Measurements from ENCODE around the gene ZNF593.

Gene ZNF593

DNA sequence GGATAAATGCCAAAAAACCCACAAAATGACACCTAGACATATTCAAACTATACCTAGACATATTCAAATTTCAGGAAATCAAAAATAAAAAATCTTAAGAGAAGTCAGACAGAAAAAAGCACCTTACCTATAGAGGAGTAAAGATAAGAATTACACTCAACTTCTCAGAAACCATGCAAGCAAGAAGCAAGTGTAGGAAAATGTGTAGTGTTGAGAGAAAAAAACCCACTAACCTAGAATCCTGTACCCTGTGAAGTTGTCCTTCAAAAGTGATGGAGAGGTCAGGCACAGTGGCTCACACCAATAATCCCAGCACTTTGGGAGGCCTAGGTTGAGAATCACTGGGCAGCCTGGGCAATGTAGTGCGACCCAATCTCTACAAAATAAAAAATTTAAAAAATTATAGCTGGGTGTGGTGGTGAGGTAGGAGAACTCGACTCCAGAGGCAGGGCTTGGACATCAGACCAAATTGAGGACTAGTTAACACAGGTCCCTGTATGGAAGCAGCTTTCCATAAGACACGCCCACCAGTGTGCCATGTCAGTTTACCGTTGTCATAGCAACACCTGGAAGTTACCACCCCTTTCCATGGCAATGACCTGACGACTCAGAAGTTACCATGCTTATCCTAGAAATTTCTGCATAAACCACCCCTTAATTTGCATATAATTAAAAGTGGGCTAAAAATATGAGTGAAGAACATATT lies 37.4 kb upstream of the ZNF593 start:
- TF ChIP-seq GATA1 (IDR thresholded peaks at IDR 0.05; ENCODE audit: low read depth, low read length): no peak
- no peak for TF ChIP-seq POLR2A (IDR thresholded peaks at IDR 0.05; ENCODE audit: low read length)
- DNase-seq: peak in 1 of 2 experiments; percentile 36

DNA sequence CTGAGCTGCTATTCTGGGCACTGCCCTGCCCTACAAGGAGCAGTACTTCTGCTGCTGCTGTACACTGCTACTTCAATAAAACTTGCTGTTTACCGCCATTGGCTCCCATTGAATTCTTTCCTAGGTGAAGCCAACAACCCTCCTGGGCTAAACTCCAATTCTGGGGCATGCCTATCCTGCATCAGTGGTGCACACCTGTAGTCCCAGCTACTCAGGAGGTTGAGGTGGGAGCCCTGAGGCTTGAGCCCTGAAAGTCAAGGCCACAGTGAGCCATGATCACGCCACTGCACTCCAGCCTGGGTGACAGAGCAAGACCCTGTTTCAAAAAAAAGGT lies 36.9 kb upstream of the ZNF593 start:
- DNase-seq: no peak

DNA sequence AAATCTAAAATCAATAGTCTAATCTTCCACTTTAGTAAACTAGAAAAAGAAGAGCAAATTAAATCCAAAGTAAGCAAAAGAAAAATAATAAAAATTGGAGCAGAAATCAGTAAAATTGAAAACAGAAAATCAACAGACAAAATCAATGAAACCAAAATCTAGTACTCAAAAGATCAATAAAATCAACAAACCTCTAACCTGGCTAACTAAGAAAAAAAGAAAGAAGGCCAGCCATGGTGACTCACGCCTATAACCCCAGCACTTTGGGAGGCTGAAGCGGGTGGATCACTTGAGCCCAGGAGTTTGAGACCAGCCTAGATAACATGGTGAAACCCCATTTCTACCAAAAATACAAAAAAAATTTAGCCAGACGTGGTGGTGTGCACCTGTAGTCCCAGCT lies 35.2 kb upstream of the ZNF593 start:
- no peak for DNase-seq
- TF ChIP-seq POLR2A (IDR thresholded peaks at IDR 0.05; ENCODE audit: low read length) (no peak), GATA1 (IDR thresholded peaks at IDR 0.05; ENCODE audit: low read depth, low read length) (no peak)

More for the DNA sequence above, 36.9 kb upstream of the ZNF593 start:
- TF ChIP-seq GATA1 (IDR thresholded peaks at IDR 0.05; ENCODE audit: low read depth, low read length) (no peak), POLR2A (IDR thresholded peaks at IDR 0.05; ENCODE audit: low read length) (no peak)

DNA sequence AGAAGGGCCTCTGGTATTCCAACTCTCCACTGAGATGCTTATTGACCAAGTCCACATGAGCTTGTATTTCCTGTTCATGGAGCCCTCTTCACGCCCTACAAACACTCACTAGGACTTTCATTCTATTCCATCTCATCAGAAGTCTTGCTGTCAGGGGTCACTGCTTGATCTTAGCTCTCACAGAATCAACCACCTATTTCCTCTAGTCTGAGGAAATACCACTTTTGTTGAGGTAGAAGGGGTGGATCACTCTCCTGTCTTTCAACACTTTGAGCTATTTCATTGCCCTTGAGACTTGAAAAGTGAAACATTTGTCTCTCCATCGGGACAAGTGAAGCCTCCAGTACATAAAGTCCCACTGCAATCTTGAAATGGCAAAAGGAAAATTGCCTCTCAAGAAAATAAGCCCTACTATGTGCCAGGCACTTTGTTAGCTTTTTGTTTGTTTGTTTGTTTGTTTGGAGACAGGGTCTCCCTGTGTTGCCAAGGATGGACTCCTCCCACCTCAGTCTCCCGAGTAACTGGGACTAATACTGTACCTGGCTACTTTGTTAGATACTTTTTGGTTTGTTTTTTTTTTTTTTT lies 30.6 kb upstream of the ZNF593 start:
- DNase-seq: no peak
- no peak for TF ChIP-seq GATA1 (IDR thresholded peaks at IDR 0.05; ENCODE audit: low read depth, low read length)
- TF ChIP-seq POLR2A (IDR thresholded peaks at IDR 0.05; ENCODE audit: low read length): no peak

DNA sequence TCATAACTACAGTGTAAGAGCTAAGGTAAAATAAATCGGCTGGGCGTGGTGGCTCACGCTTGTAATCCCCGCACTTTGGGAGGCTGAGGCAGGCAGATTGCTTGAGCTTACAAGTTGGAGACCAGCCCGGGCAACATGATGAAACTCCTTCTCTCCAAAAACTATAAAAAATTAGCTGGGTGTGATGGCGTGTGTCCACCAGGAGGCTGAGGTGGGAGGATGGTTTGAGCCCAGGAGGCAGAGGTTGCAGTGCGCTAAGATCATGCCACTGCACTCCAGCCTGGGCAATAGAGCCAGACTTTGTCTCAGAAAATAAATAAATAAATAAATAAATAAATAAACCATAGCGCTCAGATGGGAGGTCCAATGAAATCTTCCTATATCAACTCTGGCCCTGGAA lies 27.5 kb upstream of the ZNF593 start:
- DNase-seq: peak in 1 of 2 experiments; percentile 59
- TF ChIP-seq POLR2A (IDR thresholded peaks at IDR 0.05; ENCODE audit: low read length) (no peak), GATA1 (IDR thresholded peaks at IDR 0.05; ENCODE audit: low read depth, low read length) (no peak)

DNA sequence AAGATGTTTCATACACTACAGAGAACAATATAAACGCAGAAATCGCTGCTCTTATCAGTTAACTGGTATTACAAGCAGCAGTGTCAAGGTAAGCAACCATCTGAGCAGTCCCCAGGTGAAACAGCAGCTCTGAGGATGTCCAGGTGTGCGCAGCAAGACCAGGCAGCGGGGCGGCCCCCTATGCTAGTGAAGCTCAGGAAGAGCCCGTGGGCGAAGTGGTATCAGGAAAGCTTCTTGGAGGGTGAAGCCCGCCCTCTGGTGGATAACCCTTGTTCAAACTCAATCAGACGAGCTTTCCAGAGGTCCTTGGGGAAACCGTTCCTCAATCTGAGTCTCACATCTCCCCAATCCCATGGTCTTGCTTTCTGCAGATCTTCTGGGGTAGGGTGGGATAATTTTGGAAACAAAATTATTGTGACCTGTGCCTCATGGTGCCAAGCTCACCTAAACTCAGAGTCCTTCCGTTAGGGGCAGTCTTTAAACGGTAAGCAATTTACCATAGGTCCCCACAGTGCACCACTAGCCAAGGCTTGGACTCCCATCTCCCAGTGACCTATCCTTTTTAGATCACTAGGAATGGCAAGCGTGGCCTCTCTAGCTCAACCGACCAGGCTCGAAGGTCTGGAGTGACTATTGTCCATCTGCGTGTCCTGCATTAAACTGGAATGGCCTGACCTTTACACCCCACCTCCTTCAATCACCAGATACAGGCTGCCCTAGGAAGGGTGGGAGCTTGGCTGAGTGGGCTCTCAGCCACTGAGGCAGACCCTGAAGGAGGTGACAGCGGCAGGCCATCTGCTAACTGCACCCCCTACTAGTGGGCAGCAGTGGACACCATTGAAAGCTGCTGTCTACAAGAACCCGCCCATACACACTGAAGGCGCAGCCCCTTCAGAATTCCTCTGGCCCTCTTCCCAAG lies 24.4 kb upstream of the ZNF593 start:
- TF ChIP-seq GATA1 (IDR thresholded peaks at IDR 0.05; ENCODE audit: low read depth, low read length) (no peak), POLR2A (IDR thresholded peaks at IDR 0.05; ENCODE audit: low read length) (no peak)

DNA sequence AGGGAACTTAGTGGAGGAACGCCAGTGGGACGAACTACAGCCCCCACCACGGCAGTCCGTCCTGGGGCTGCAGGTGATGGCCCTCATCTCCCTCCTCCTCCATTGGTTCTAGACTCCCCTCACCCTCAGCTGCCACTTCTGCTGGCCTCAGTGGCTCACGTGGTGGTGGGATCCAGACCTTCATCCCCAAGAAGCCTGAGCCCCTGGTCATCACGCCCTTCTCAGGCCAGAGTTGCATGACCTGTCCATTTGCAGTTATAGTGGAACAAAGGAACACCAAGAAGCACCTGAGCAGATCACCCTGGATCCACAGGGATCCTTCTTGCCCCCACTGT lies 23.8 kb upstream of the ZNF593 start:
- no peak for DNase-seq
- no peak for TF ChIP-seq GATA1 (IDR thresholded peaks at IDR 0.05; ENCODE audit: low read depth, low read length)
- no peak for TF ChIP-seq POLR2A (IDR thresholded peaks at IDR 0.05; ENCODE audit: low read length)

More for the DNA sequence above, 24.4 kb upstream of the ZNF593 start:
- DNase-seq: peak in 1 of 2 experiments; percentile 92

DNA sequence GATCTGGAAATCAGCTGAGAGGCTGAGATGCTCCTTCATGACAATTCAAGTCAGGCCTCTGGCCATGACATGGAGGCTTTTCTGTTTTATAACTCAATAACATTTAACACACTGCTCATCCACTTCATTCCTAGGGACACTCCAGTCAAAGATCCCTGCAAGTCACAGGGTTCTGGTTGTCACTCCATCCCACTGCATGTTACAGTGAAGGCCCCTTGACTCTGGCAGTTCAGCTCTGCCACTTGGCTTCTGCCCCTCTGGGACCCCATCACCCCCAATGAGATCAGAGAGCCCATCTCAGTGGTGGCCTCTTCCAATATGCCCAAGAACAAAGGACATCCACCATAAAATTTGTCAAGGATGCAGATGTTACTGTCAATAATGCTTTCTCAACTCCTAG lies 20.8 kb upstream of the ZNF593 start:
- no peak for TF ChIP-seq GATA1 (IDR thresholded peaks at IDR 0.05; ENCODE audit: low read depth, low read length)
- TF ChIP-seq POLR2A (IDR thresholded peaks at IDR 0.05; ENCODE audit: low read length): no peak
- DNase-seq: no peak

DNA sequence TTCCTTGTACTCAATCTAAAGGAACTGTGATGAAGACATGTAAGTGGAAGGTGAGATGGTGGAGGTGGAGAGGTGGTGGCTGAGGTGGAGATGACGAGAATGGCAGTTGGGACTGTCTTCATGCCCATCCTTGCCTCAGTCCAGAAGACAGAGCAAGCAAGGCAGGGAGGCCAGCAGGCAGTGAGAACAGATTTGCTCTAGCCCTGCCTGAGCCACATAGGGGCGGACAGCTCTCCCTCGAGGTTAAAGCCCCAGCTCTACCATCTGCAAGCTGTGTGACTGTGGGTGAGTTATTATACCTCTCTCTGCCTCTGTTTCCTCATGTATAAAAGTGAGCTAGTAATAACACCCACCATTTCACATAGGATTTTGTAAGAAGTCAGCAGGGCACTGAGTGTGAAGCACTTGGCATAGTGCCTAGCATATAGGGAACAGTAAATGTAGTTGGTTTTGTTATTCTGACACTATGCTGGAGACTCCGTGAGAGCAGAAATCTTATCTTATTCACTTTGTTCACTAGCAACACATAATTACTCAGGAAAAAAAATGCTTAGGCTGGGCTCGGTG lies 15.7 kb upstream of the ZNF593 start:
- TF ChIP-seq POLR2A (IDR thresholded peaks at IDR 0.05; ENCODE audit: low read length) (no peak), GATA1 (IDR thresholded peaks at IDR 0.05; ENCODE audit: low read depth, low read length) (no peak)
- no peak for DNase-seq

DNA sequence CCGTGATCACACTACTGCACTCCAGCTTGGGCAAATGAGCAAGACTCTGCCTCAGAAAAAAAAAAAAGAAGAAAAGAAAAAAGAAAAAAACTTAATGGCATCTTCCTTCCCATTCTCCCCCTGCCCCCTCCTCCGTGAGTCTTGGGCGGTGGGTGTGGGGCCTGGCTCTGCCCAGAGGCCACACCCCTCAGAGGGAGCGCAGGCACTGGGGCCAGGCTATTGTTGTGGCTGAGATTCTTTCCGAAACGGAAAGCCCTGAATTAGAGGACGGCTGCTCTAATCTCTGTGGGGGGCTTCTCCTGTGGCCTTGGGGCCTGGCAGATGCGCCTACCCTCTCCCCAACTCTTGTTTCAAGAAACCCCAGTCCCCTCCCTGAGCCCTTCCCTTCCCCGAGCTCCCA lies 15.0 kb upstream of the ZNF593 start:
- DNase-seq: no peak
- TF ChIP-seq POLR2A (IDR thresholded peaks at IDR 0.05; ENCODE audit: low read length) (no peak), GATA1 (IDR thresholded peaks at IDR 0.05; ENCODE audit: low read depth, low read length) (no peak)

DNA sequence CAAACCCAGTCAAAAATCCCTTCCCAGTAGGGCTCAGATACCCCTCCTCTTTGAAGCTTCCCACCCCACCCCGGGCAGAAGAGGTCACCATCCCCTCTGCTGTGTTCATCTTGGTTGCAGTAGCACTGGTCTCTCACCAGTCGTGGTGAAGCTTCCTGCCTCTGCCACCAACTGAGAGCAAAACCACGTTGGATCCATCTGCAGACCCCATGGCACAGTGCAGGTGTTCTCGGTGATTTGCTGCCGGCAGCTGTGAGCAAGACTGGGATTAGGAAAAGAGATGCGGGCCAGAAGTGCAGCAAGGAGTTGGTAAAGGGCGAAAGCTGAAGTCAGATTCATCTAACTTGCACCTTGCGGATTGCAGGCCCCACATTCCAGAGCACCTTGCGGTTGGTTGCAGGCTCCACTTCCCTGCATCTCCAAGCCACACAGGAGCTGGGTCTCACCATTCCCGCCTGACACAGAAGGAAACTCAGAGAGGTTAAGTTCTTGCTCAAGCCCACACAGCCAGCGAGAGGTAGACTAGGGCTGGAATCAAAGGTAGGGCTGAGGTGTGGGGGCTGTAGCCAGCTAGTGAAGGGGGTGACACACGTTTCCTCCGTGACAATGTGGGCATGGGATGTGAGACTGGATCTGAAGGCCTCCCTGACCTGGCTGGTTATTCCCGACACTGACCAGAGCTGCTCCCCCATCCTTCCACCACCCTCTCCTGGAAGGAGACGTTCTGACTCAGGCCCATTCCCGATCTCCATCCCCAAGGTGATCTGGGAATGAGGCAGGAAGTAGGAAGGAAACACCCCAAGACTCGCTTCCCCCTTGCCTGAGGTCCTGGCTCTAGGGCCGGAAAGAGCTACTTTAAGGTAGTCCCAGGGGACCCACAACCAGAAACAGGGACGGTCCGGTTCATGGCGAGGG lies 14.1 kb upstream of the ZNF593 start:
- no peak for DNase-seq
- no peak for TF ChIP-seq POLR2A (IDR thresholded peaks at IDR 0.05; ENCODE audit: low read length)
- TF ChIP-seq GATA1 (IDR thresholded peaks at IDR 0.05; ENCODE audit: low read depth, low read length): no peak

DNA sequence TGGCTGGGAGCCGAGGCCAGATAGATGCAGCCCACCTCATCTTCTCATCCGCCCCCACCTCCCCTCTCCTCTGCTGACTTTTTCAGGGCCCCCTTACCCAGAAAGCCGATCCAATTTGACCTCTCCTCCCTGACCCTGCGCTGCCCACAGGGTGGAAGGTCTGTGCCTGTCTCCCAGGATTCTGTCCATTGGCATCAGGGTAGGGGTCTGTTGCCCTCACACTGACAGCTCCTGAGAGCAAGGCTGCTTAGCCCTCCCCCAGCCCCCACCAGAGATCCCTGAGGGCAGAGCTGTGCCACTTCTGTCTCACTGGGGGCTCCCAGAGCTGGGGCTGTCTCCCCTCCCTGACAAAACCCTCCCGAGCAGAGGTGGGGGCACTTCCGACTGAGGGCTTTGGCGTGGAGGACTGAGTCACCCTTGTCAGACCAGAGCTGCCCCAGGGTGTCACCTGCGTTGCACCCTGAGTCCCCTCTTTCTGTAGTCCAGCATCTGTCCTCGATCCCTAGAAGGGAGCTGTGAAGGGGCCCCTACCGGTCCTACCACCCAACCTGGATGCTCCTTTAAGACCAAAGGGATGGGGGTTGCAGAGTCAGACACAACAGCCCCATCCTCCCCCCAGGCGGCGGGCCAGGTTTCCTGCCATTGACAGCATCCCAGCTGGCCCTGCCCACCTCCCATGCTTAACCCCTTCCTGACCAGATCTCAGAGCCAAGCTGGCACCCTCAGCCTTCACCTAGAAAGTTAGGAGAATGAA lies 13.2 kb upstream of the ZNF593 start:
- no peak for TF ChIP-seq POLR2A (IDR thresholded peaks at IDR 0.05; ENCODE audit: low read length)
- no peak for TF ChIP-seq GATA1 (IDR thresholded peaks at IDR 0.05; ENCODE audit: low read depth, low read length)
- DNase-seq: no peak

Data from erythroblast (primary cell).